Measurements from ENCODE around the gene C11orf52.

The C11orf52 gene

DNA sequence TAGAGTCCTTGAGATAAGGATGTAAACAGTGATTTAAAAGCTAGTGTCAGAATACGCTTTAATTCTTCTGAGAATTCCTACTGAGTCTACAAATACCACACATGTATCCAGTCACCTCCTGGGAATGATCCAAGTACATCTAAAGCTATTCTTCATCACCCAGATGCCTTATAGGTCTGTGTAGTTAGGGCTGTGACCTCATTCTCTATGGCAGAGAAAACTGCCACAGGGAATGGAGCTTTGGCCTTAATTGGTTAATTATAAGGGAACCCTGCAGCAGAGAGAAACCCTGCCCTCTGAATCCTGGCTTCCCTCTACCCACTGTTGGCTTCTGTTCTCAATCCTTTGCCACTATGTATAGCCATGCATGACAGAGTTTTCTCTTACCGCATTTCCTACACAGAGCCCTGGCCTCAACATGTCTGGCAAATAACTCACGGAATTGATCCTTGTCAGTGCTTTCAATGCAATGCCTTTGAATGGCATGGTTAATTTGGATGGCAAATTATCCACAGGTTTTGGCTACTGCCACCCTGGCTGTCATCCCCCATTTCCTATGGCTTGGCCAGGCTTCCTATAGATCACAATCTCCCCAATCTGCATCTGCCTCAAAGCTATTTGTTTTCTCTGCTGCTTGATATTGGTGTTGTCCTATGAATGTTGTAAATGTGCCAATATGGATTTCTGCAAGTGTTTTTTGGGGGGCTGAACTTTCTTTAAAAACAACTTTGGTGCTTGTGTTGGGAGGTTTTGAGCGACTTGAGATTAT is 21.3 kb downstream of the C11orf52 start:
- no peak for DNase-seq (ENCODE audit: low read depth)

DNA sequence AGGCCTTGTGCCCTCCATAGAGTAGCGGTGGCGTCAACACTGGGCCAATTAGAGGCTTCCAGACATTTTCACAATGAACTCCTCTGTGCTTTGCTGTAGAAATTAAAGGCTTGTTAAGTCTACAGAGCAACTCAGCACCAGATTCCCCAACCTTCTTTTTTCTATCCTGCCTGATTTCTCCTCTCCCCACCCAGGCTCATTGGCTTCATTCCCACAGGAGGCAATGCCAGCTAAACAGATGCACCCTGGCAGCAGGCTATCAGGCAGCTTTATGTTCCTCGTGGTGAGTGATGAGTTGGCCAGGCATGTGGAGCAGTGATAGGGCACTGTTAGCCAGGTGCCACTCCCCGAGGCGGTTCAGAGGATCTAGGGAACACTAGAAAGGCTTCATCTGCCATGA is 23.2 kb downstream of the C11orf52 start:
- no peak for DNase-seq (ENCODE audit: low read depth)

DNA sequence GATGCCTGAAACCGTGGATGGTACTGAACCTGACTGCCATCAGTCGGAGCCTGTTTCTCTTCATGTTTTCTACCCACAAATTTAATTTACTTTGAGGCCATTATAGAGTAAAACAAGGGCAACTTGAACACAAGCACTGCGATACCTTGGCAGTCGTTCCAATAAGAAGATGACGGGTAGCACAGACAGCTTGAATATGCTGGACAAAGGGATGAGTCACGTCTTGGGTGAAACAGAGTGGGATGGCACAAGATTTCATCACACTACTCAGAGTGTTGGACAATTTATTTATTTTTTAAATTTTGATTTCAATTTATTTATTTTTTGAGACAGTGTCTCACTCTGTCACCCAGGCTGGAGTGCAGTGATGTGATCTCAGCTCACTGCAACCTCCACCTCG is 24.1 kb downstream of the C11orf52 start:
- DNase-seq (ENCODE audit: low read depth), result no peak

DNA sequence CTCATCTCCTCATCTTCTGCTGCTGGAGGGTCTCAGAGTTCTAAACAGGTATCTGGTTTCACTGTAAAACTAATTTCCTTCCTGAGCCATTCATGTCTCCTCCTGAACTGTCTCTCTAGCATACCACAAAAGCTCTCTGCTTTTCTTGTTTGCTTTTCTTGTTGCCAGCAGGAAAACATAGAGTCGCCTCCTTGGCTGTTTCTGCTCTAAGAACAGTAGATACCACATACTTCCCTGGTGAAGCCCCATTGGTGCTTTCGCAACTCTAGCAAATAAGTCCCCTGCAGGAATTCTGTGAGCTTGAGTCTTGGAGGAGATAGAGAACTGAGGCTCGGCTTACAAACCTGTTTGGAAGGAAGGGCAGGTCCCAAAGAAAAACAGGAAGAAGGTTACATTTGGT is 25.4 kb downstream of the C11orf52 start:
- DNase-seq (ENCODE audit: low read depth), result no peak

DNA sequence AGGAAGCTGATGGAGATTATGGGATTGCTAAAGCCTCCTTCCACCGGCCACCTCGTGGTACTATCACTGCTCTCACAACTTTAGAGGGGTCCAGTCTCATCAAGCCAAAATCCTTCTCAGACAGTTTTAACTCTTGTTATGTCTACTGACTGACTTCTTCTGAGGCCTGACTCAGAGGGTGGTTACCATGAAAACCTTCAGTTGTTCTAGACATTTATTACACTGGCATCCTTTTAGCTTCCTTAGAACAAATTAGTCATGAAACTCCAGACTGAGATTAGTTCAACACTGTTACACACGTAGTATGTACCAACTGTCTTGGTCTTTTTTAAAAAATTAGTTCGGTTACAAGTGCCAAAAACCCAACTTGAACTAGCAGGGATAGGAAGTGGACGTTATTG is 25.9 kb downstream of the C11orf52 start:
- no peak for DNase-seq (ENCODE audit: low read depth)

DNA sequence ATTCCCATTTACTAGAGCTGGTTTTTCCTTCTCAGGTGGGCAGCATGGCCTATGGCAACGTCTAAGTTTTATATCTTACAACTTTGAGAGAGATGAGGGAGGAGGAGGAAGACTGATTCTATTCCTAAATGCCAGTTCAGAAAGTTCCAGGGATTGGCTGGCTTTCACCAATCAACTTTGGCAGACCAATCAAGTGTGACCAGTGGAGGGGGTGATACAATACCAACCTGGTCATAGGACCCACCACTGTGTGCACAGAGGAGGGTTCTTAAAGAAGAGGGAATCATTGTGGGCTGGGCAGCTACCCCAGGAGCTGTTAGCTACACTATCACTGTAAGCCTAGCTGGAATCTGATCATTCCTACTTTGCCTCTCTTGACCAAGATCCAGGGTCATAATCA is 26.5 kb downstream of the C11orf52 start:
- no peak for DNase-seq (ENCODE audit: low read depth)

DNA sequence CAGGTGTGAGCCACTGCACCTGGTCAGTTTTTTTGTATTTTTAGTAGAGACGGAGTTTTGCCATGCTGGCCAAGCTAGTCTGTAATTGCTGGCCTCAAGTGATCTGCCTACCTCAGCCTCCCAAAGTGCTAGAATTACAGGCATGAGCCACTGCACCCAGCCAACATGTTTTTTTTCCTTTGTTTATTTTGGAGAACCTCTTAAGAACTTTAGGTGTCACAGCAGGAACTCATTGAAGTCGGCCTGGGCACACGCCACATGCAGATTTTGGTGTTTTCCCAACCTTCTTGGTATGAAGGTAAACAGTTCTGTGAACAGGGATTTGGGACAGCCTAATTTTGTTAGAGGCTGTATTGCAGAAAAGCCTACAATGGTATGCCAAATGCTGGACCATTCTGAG is 27.8 kb downstream of the C11orf52 start:
- DNase-seq (ENCODE audit: low read depth), result no peak

DNA sequence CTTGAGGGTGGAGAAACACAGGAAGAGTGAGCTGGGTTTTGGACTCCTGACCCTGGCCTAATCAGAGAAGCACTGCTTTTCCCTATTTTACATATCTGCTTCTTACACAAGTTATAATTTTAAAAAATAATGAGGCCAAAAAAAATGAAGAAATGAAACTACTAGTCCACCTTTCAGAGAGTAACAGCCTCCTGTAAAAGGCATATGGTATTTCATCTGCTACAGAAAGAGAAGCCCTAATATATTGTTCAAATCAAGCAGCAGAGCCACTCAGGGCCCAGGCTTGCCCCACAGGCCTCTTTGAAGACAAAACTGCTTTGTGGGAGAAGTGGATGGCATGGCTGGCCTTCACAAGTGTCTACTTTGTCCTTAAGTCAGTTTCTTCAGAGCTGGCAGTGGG is 28.4 kb downstream of the C11orf52 start:
- DNase-seq (ENCODE audit: low read depth), result no peak

DNA sequence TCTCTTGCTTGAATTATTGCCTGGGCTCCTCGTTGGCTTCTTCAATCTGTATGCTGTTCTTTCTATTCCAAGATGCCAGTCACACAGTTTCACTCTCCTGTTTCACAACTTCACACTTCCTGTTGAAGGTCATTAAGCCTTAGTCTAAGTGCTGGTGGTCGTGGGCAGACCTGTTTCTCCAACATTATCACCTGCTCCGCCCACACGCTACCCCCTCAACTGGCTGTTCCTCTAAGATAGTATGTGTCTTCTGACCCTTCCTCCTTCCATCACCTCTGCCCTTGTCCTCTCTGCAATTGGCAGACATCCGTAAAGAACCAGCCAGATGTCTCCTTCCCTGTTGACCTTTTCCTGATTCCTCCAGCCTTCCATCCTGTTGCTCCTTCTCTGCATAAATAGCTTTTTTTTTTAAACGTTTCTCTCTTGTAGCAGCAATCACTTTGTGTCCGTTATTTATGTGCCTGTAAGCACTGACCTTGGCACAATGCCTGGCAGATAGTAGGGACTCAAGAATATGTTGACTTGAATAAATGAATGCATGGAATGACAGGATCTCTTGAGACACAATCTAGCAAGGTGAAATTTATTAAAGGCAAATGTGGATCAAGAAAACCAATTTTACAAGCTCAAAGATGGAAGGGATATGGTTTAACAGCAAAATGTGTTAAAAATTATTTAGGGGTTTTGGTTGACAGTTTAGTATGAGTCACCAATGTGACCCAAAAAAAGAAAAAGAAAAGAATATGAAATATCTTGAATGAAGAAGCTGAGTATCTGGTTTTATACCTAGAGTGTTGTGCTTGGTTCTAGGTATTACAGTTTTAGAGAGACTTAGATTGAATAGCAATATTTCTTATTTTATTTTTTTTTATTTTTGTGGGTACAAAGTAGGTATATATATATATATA is 31.1 kb downstream of the C11orf52 start:
- DNase-seq (ENCODE audit: low read depth), result no peak

DNA sequence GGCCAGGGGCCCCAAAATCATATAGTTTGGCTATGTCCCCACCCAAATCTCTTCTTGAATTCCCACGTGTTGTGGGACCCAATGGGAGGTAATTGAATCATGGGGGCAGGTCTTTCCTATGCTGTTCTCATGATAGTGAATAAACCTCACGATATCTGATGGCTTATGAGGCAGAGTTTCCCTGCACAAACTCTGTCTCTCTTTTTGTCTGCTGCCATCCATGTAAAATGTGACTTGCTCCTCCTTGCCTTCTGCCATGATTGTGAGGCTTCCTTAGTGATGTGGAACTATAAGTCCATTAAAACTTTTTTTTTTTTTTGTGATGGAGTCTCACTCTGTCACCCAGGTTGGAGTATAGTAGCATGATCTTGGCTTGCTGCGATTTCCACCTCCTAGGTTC is 32.9 kb downstream of the C11orf52 start:
- DNase-seq (ENCODE audit: low read depth), result no peak

DNA sequence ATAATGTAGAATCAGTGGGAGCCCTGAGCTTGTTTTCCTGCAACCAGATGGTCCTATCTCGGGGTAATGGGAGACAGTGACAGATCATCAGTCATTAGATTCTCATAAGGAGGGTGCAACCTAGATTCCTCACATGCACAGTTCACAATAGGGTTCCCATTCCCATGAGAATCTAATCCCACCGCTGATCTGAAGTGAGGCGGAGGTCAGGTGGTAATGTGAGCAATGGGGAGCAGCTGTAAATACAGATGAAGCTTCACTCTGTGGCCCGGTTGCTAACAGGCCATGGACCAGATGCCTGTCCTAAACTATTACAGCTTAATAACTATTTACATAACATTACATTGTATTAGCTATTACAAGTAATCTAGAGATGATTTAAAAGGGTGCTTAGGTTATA is 35.4 kb downstream of the C11orf52 start:
- DNase-seq (ENCODE audit: low read depth), result no peak

DNA sequence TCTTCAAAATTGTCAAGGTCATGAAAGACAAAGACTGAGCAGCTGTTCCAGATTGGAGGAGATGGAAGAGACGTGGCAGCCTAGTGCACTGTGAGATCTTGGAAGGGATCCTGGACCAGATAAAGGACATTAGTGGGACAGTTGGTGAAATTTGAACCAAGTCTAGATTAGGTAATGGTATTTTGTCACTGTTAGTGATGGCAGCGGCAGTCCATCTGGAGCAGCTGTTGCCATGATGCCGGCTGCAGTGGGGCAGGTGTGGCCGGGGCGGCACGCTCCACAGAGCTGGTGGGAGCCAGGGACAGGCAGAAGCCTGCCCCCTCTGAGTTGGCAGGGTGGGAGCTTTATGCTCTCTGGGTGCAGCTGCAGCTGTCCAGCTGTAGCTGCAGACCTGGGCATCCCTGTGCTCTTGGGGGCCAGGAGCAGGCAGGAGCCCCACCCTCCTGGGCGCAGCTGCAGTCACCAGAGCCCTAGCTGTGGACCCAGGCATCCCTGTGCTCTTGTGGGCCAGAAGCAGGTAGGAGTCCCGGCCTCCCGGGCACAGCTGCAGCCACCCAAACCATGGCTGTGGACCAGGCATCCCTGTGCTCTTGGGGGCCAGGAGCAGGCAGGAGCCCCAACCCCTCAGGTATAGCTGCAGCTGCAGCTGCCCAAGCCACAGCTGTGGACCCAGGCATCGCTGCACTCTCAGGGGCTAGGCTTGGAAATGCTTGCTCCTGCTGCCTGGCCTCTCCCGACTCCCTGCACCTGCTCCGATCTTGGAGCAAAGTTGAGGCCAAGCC is 39.1 kb downstream of the C11orf52 start:
- no peak for DNase-seq (ENCODE audit: low read depth)

DNA sequence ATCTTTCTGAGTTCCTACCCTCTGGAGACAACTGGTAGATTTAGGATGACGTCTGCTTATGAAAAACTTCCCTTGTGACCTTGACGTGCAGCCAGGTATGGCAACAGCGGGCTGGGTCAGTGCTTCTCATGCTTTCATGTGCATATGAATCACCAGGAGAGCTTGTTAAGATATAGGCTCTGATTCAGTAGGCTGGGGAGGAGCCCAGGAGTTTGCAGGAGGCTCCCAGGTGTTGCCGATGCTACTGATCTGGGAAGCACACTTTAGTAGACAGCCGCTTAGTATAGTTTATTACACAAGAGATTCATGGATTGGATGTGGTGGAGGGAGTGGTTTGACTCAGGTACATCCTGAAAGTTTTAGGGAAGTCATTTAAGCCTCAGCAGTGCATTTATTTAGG is 42.2 kb downstream of the C11orf52 start:
- no peak for DNase-seq (ENCODE audit: low read depth)

DNA sequence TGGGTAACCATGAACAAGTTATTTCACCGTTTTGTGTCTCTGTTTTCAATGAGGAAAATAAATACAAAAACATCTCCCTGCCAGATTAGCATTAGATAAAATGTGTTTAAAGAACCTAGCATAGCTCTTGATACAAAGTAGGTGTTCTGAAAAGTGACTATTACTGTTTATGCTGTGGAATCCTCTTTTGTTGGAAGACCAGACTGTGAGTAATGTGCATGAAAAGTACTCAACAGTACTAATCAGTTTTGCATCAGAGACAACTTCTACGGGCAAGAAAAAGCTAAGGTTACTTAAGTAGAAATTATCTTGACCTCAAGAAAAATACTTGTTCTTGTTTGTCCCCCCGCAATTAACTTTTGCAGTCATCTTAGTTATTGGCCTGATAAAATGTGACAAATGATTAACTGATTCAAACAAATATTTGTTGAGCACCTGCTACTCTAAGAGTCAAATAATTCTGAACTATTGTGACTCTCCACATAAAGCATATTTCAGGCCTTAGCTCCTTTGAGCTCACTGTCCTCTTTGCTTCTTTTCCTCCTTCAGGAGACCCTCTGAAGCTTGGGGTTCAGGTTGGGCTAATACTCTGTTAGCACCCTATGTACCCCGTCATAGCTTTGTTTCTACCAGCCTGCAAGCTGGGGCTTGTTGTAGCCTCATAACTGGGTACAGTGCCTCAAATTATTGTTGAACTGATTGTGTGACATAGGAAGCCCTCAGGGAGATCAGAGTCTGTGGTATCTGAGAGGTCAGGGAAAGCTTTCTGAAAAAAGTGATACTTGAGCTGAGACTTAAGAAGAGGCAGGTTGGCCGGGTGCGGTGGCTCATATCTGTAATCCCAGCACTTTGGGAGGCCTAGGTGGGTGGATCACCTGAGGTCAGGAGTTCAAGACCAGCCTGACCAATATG is 42.9 kb downstream of the C11orf52 start:
- DNase-seq (ENCODE audit: low read depth), result no peak

DNA sequence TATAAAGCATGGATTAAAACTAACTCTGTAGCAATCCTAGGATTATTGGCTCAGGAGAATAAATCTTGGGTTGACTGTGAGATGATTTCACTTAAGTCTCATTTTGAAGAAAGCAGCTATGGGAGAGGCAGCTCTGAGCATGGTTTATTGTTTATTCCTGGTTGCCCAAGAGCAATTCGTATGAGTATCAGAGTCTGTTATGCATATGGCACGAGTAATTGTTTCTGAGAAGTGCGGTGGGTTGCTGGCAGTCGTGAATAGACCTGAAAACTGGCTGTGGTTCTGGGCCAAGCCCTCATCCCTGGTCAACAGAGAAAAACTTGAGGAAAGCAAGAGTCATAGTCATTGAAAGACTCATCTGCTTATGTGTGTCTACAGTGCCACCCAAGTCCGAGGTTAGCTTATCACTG is 45.2 kb downstream of the C11orf52 start:
- DNase-seq (ENCODE audit: low read depth), result no peak

DNA sequence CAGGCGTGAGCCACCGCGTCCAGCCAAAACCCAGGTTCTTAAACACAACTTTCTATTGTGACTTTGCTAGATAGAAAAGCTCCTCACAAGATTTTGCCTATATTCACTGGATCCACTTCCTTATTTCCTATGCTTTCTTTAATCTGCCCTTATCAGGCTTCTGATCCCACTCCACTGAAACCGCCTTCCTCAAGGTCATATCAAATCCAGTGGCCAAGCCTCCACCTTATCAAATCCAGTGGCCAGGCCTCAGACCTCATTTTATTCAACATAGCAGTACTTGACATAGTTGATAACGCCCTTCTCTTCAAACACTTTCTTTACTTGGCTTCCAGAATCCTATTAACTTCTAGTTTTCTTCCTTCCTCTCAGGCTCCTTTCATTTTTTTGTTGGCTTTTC is 48.0 kb downstream of the C11orf52 start:
- DNase-seq (ENCODE audit: low read depth), result no peak

DNA sequence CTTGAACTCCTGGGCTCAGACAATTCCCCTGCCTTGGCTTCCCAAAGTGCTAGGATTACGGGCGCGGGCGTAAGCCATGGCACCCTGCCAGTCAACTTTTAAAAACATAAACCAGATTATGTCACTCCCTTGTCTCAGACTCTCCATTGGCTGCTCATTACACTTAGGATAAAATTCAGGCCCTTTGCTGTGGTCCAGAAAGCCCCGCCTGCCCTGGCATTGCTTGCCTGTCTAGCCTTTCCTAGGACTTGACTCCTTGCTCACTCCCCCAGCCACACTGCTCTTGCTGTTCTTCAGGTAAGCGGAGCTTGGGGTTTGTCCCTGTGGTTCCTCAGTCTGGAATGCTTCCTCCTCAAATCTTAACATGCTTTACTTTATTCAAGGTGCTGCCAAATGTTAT is 48.9 kb downstream of the C11orf52 start:
- no peak for DNase-seq (ENCODE audit: low read depth)

DNA sequence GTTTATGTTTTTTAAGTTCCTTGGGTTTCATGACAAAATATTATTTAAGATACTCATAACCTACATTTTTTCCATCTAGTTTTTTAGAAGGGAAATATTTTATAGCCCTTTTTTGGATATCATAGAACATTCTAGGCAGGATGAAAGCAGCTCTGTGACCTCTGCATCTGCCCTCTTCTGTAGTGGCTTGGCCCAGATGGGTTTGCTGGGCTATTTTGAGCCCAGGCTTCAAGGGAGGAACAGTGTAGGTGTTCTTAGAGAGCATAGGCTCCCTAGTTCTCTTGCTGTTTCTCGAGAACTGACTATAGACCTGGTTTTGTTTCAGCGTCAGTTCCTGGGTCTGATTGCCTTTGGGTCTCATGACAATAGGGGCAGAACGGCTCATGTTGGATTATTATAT is 50.6 kb downstream of the C11orf52 start:
- DNase-seq (ENCODE audit: low read depth), result no peak

DNA sequence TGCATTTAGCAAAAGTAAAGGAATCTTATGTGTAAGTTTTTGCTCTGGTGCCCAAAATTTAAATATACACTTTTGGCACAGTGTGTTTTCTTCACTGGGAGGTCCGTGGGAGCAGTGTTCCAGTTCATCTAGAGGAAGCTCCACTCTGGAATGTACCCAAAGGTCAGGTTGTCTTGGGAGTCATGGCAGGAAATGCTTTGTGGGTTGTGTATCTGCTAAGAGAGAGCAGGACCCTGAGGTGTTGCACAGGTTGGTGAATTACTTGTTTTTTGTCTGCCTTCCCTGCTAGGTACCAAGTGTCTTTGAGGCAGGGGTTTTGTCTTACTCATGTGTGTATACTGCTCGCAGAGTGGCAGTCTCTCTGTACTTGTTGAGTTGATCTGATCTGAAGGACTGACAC is 55.7 kb downstream of the C11orf52 start:
- no peak for DNase-seq (ENCODE audit: low read depth)

DNA sequence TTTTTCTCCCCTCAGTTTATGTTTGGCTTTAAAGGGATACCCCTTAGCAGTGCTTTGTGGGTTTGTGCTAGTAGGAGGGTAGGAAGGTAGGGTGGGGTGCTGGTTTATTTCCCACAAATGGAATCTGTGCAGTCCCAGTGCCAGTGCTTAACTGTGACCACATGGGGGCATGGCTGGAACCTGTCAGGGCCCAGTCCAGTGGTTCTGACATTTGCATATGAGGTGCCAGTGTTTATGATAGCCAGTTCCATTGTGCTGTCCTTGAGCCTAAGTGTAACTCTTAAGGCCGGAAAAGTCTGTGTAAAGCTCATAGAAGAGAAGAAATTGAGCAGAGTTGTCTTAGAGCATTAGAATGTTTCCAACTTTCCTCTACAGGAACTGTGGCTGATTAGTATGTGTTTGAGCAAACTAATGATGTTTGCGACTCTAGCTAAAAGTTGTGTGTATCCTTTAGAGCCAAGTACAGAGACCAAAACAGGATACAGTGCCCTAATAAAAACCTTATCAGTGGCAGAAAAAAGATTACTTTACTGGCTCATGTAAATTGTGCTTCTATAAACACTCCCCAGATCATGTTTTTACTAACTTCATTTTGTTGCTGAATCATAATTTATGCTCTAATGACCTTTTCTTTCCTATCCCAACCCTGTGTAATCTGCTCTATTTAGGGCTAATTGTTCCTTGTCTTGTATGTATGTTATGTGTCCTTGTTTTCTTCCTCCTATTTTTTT is 56.5 kb downstream of the C11orf52 start:
- DNase-seq (ENCODE audit: low read depth), result no peak
